GM19452 (cell line): ENCODE data around the gene RBM43.
"Not testable (repeated sequence)": the region's sequence is repeated elsewhere in the genome, so short reads cannot be mapped to it uniquely, and the experiment has no call there.

Source experiments
- ATAC-seq: cut with Tn5 transposase; IDR thresholded peaks from one replicate; pipeline ENCODE4 v1.9.1; 2021; ENCODE audit not compliant: unreplicated experiment

Gene RBM43

GRCh38 chr2:151269798-151270568 lies 8.3 kb upstream of the RBM43 start:
- ATAC-seq = no peak

- ATAC-seq = no peak
These were observed 6.4 kb upstream of the RBM43 start for GRCh38 chr2:151268085-151268484.

- no peak for ATAC-seq
These were observed 5.9 kb upstream of the RBM43 start for GRCh38 chr2:151267537-151267936.

GRCh38 chr2:151265991-151266390 lies 4.3 kb upstream of the RBM43 start:
- ATAC-seq = no peak

GRCh38 chr2:151264157-151264825 lies 2.6 kb upstream of the RBM43 start:
- ATAC-seq = no peak

GRCh38 chr2:151262629-151263028 lies 966 bp upstream of the RBM43 start:
- no peak for ATAC-seq

- ATAC-seq = no peak
These were observed 271 bp upstream of the RBM43 start for GRCh38 chr2:151261977-151262291.

GRCh38 chr2:151260573-151261230 lies 961 bp downstream of the RBM43 start:
- peak; percentile 21 for ATAC-seq

- no peak for ATAC-seq
These were observed 3.5 kb downstream of the RBM43 start for GRCh38 chr2:151258121-151258520.

GRCh38 chr2:151252646-151253045 lies 9.0 kb downstream of the RBM43 start:
- ATAC-seq = no peak

GRCh38 chr2:151251012-151251411 lies 10.7 kb downstream of the RBM43 start:
- ATAC-seq = no peak

GRCh38 chr2:151247432-151247831 lies 14.2 kb downstream of the RBM43 start:
- ATAC-seq = no peak

GRCh38 chr2:151246152-151246551 lies 15.5 kb downstream of the RBM43 start:
- ATAC-seq = no peak

- no peak for ATAC-seq
These were observed 18.2 kb downstream of the RBM43 start for GRCh38 chr2:151243468-151243867.

GRCh38 chr2:151241224-151241623 lies 20.4 kb downstream of the RBM43 start:
- no peak for ATAC-seq

GRCh38 chr2:151240433-151240832 lies 21.2 kb downstream of the RBM43 start:
- no peak for ATAC-seq

GRCh38 chr2:151239624-151240023 lies 22.0 kb downstream of the RBM43 start:
- ATAC-seq = no peak

GRCh38 chr2:151238527-151239487 lies 22.9 kb downstream of the RBM43 start:
- peak; percentile 65 for ATAC-seq

GRCh38 chr2:151237422-151238025 lies 24.1 kb downstream of the RBM43 start:
- ATAC-seq = no peak

GRCh38 chr2:151233760-151234159 lies 27.9 kb downstream of the RBM43 start:
- not testable (repeated sequence) for ATAC-seq

- ATAC-seq = not testable (repeated sequence)
These were observed 28.4 kb downstream of the RBM43 start for GRCh38 chr2:151233288-151233687.
